ENCODE data around the gene NOLC1.

Gene NOLC1

GRCh38 chr10:102151774-102152544 is at the start of gene NOLC1:
Gene NOLC1 (plus strand): TSS chr10:102152389. CDS start chr10:102152411, 22 bp downstream.
- peak; percentile 98 to 99 for DNase-seq

- no peak for DNase-seq
Measured at GRCh38 chr10:102102421-102102820, 49.8 kb upstream of the NOLC1 start.

- DNase-seq = no peak
Measured at GRCh38 chr10:102106998-102107397, 45.2 kb upstream of the NOLC1 start.

GRCh38 chr10:102109166-102110116 is 42.7 kb upstream of the NOLC1 start:
- no peak for DNase-seq

- no peak for DNase-seq
Measured at GRCh38 chr10:102111276-102111675, 40.9 kb upstream of the NOLC1 start.

- DNase-seq = no peak
Measured at GRCh38 chr10:102112210-102112817, 39.9 kb upstream of the NOLC1 start.

GRCh38 chr10:102113261-102113955 is 38.8 kb upstream of the NOLC1 start:
- DNase-seq = no peak

- no peak for DNase-seq
Measured at GRCh38 chr10:102113956-102114857, 38.0 kb upstream of the NOLC1 start.

- DNase-seq = peak; percentile 76 to 87
Measured at GRCh38 chr10:102114861-102115618, 37.1 kb upstream of the NOLC1 start.

GRCh38 chr10:102115775-102116174 is 36.4 kb upstream of the NOLC1 start:
- DNase-seq = no peak

- peak; percentile 33 to 66 for DNase-seq
Measured at GRCh38 chr10:102116656-102117055, 35.5 kb upstream of the NOLC1 start.

- peak in 1 of 2 donors; percentile 25 for DNase-seq
Measured at GRCh38 chr10:102117391-102118159, 34.6 kb upstream of the NOLC1 start.

- DNase-seq = peak; percentile 14 to 44
Measured at GRCh38 chr10:102118867-102119266, 33.3 kb upstream of the NOLC1 start.

GRCh38 chr10:102119417-102120141 is 32.6 kb upstream of the NOLC1 start:
- peak; percentile 26 to 51 for DNase-seq

- DNase-seq = peak; percentile 54 to 62
Measured at GRCh38 chr10:102120142-102120990, 31.8 kb upstream of the NOLC1 start, which contains the start of gene LDB1. Gene LDB1 (minus strand): TSS chr10:102120368. CDS start chr10:102120110, 258 bp downstream.

GRCh38 chr10:102120991-102121738 is 31.0 kb upstream of the NOLC1 start:
- DNase-seq = no peak

GRCh38 chr10:102121739-102122372 is 30.3 kb upstream of the NOLC1 start:
- no peak for DNase-seq
